Upper lobe of left lung (tissue), 6 donors: ENCODE measurements around the gene CCDC39. TPM values are rescaled to one million over a fixed set of nuclear protein-coding genes. Genes with fewer than 3 reads are reported as not detected.
A peak's percentile ranks its signal among the peaks of the same experiment; 100 is the strongest.

Experiments used
- ATAC-seq, 2 donors: fragments of 200-7000 bp; cut with Tn5 transposase; one replicate each; pipeline ENCODE4 v1.9.1; 2022; ENCODE audit warnings: mild to moderate bottlenecking in 2 of 2, moderate library complexity in 2 of 2; ENCODE audit not compliant: low FRiP score in 2 of 2
- DNase-seq, 2 donors: peaks; one replicate each; pipeline ENCODE4 v3.0.0-alpha.2; 2019 to 2020
- H3K27ac ChIP-seq, 4 donors: fragments of 200-600 bp; sonication (generic); one replicate each; pipeline ENCODE4 v1.5.1; 2016 to 2019
- H3K27me3 ChIP-seq, 4 donors: fragments of 200-600 bp; sonication (generic); one replicate each; pipeline ENCODE4 v1.5.1; 2017 to 2019
- H3K36me3 ChIP-seq, 4 donors: fragments of 200-600 bp; sonication (generic); one replicate each; pipeline ENCODE4 v1.5.1; 2016 to 2019
- H3K4me1 ChIP-seq, 4 donors: fragments of 200-600 bp; sonication (generic); one replicate each; pipeline ENCODE4 v1.5.1; 2018 to 2019
- H3K4me3 ChIP-seq, 4 donors: fragments of 200-600 bp; sonication (generic); one replicate each; pipeline ENCODE4 v1.5.1; 2017 to 2019; ENCODE audit warnings: mild to moderate bottlenecking in 2 of 4, moderate library complexity in 1 of 4
- H3K9me3 ChIP-seq, 4 donors: fragments of 200-600 bp; sonication (generic); one replicate each; pipeline ENCODE4 v1.5.1; 2018 to 2019
- CTCF ChIP-seq, 6 experiments: fragments of 450-650 bp in 4 of 6; fragments of 200-600 bp in 2 of 6; sonication (generic) in 2 of 6; IDR thresholded peaks; one replicate each; pipeline ENCODE4 v1.5.1; 2016 to 2019; ENCODE audit warnings: antibody characterized with exemption in 6 of 6
- EP300 ChIP-seq, 4 donors: sonication (generic); formaldehyde crosslinking; IDR thresholded peaks; one replicate each; pipeline ENCODE4 v1.5.1; 2017; ENCODE audit warnings: antibody characterized with exemption in 4 of 4, control low read depth in 2 of 4
- POLR2A ChIP-seq, 4 donors: fragments of 450-650 bp; IDR thresholded peaks; one replicate each; pipeline ENCODE4 v1.5.1; 2016 to 2017; ENCODE audit warnings: antibody characterized with exemption in 4 of 4, mild to moderate bottlenecking in 2 of 4
- POLR2AphosphoS5 ChIP-seq, 2 donors: sonication (generic); formaldehyde crosslinking; IDR thresholded peaks; one replicate each; pipeline ENCODE4 v1.5.1; 2017; ENCODE audit warnings: antibody characterized with exemption in 2 of 2
- WGBS, 2 donors: methylation state at CpG; one replicate each; pipeline ENCODE4 v1.1.5; 2017 to 2018; 5-methylcytosine and 5-hydroxymethylcytosine counted together
- total RNA-seq, 6 donors: library from RNA; depleted of rRNA in 4 of 6; stranded (reverse); fragments of >200 nt in 4 of 6; gene quantifications; one replicate each; pipeline versions ENCODE4 v1.1.0 to v1.2.1, GENCODE V29; 2016 to 2021
- donor health status: DM: no; HTN: no; CAD: no; lungs with moderate emphysema.
- donor health status: DM: no; HTN: yes; CAD: no; lungs with severe emphysema.

Gene CCDC39
- total RNA-seq, 6 donors from 2014 or later, result 0.34 to 18.2 (median 1.5) TPM

- DNase-seq (no peak), ATAC-seq (no peak)
- 83 to 88% methylated on average over 4 of the region's 4 CpGs for WGBS, 2 donors
- Histone ChIP-seq H3K27me3 (no peaks in the 10 kb centered on the region), H3K27ac (no peak overlapping the region), H3K4me3 (no peak overlapping the region), H3K4me1 (no peaks in the 10 kb centered on the region), H3K9me3 (no peaks in the 10 kb centered on the region), H3K36me3 (no peaks in the 10 kb centered on the region)
- TF ChIP-seq POLR2AphosphoS5 (IDR thresholded peaks at IDR 0.05) (no peak), EP300 (IDR thresholded peaks at IDR 0.05) (no peak), POLR2A (IDR thresholded peaks at IDR 0.05) (no peak), CTCF (IDR thresholded peaks at IDR 0.05) (no peak)
These were observed 22.2 kb downstream of the CCDC39 start for GRCh38 chr3:180657094-180657493.

DNA sequence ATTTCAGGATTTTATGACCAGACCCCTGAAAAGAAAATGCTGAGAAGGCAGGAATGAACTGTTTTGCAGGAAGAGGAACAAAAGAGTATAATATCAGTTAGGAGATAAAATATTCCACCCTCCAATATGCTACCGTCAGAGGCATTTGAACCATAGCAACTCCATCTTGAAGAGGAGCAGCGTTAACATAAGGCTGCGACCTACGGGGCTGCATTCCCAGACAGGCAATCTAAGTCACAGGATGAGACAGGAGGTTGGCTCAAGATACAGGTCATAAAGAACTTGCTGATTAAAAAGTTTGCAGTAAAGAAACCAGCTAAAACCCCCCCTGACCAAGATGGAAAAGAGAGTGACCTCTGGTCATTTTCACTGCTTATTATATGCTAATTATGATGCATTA is 22.9 kb downstream of the CCDC39 start:
- no peaks in the 10 kb centered on the region for H3K36me3 ChIP-seq
- H3K4me1 ChIP-seq, result no peaks in the 10 kb centered on the region
- no peak for TF ChIP-seq POLR2AphosphoS5 (IDR thresholded peaks at IDR 0.05)
- TF ChIP-seq CTCF (IDR thresholded peaks at IDR 0.05), result no peak
- TF ChIP-seq EP300 (IDR thresholded peaks at IDR 0.05), result no peak
- TF ChIP-seq POLR2A (IDR thresholded peaks at IDR 0.05), result no peak
- WGBS, 2 donors, result 67 to 73% methylated on average over 4 of the region's 4 CpGs
- no peaks in the 10 kb centered on the region for H3K9me3 ChIP-seq
- no peaks in the 10 kb centered on the region for H3K27me3 ChIP-seq
- no peak for ATAC-seq
- H3K4me3 ChIP-seq, result no peak overlapping the region
- no peak overlapping the region for H3K27ac ChIP-seq
- DNase-seq, result no peak

DNA sequence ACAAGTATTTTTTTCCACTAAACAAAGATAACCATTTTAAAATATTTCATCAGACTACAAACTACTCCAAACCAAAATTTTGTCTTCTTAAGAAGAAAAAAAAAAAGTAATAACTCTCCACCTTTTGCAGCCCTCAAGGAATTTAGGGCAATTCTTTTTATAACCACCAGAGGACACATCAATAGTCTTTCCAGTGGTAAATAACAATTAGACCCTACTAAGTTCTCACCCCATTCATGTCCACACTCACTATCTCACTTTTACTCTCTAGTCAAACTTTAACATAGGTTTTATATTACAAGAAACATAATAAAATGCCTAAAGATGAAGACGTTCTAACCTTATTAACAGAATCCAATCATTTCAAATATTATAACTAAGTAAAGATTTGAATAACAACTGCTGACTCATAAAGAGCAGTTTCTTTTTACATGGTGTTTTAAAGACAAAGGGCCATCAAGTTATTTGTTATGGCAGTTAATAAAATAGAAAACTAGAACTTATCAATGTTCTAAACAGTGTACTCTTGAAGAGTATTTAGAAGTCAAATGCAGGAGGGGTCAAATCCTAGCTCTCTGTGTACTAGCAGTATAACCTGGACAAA is 33.0 kb downstream of the CCDC39 start:
- H3K36me3 ChIP-seq, result no peaks in the 10 kb centered on the region
- no peak overlapping the region for H3K27ac ChIP-seq
- DNase-seq (no peak), ATAC-seq (no peak)
- no peaks in the 10 kb centered on the region for H3K9me3 ChIP-seq
- no peak overlapping the region for H3K4me3 ChIP-seq
- H3K4me1 ChIP-seq, result no peaks in the 10 kb centered on the region
- WGBS, 2 donors, result 38 to 41% methylated on average over 1 of the region's 1 CpG
- TF ChIP-seq POLR2A (IDR thresholded peaks at IDR 0.05) (no peak), EP300 (IDR thresholded peaks at IDR 0.05) (no peak), POLR2AphosphoS5 (IDR thresholded peaks at IDR 0.05) (no peak), CTCF (IDR thresholded peaks at IDR 0.05) (no peak)
- no peaks in the 10 kb centered on the region for H3K27me3 ChIP-seq

DNA sequence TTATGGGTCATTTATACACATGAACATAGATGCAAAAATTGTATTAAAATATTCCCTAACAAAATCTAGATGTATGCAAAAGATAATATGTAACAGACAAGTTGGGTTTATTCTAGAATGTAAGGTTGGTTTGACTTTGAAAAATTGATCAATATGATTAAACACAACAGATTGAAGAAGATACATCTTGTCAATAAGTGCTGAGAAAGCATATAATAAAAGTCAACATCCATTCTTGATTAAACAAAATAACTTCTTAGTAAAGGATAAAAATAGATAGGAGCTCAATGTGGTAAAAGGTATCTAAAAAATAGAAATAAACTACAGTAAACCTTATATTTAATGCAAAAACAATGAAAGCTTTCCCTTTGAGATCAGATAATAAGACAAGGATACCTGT is 38.3 kb downstream of the CCDC39 start:
- Histone ChIP-seq H3K36me3 (no peaks in the 10 kb centered on the region), H3K27me3 (no peaks in the 10 kb centered on the region), H3K9me3 (no peaks in the 10 kb centered on the region), H3K4me3 (no peak overlapping the region), H3K4me1 (no peaks in the 10 kb centered on the region), H3K27ac (no peak overlapping the region)
- DNase-seq (no peak), ATAC-seq (no peak)
- TF ChIP-seq EP300 (IDR thresholded peaks at IDR 0.05) (no peak), POLR2AphosphoS5 (IDR thresholded peaks at IDR 0.05) (no peak), CTCF (IDR thresholded peaks at IDR 0.05) (no peak), POLR2A (IDR thresholded peaks at IDR 0.05) (no peak)

GRCh38 chr3:180633722-180634121 is 45.6 kb downstream of the CCDC39 start:
- H3K27me3 ChIP-seq, result no peaks in the 10 kb centered on the region
- H3K36me3 ChIP-seq, result no peaks in the 10 kb centered on the region
- H3K27ac ChIP-seq, result no peak overlapping the region
- WGBS, 2 donors, result 17 to 32% methylated on average over 2 of the region's 2 CpGs
- no peak overlapping the region for H3K4me3 ChIP-seq
- TF ChIP-seq EP300 (IDR thresholded peaks at IDR 0.05) (no peak), POLR2AphosphoS5 (IDR thresholded peaks at IDR 0.05) (no peak), CTCF (IDR thresholded peaks at IDR 0.05) (no peak), POLR2A (IDR thresholded peaks at IDR 0.05) (no peak)
- H3K4me1 ChIP-seq, result no peaks in the 10 kb centered on the region
- ATAC-seq (no peak), DNase-seq (peak in 1 of 2 donors; percentile 0)
- H3K9me3 ChIP-seq, result no peaks in the 10 kb centered on the region
